K562 (cell line): Measurements from ENCODE around the gene DNAJB6. TPM values are rescaled to one million over a fixed set of nuclear protein-coding genes. Genes with fewer than 3 reads are reported as not detected.

Experiments used
- ARHGAP35 ChIP-seq: fragments of 450-650 bp; IDR thresholded peaks from 2 replicates; pipeline ENCODE4 v1.6.1; 2018; ENCODE audit not compliant: partially characterized antibody
- ATF1 ChIP-seq, 2 experiments: fragments of 450-650 bp in 1 of 2; IDR thresholded peaks; 2 replicates each; pipeline ENCODE4 v1.6.1; 2016; ENCODE audit warnings: missing compliant biosample characterization in 1 of 2, missing genetic modification characterization in 1 of 2
- CBFA2T2 ChIP-seq: fragments of 450-650 bp; conservative IDR thresholded peaks from 2 replicates; pipeline ENCODE4 v1.6.1; 2017; ENCODE audit warnings: mild to moderate bottlenecking
- ERF ChIP-seq: fragments of 450-650 bp; formaldehyde crosslinking; IDR thresholded peaks from 2 replicates; pipeline ENCODE4 v1.4.0; 2020; ENCODE audit warnings: mild to moderate bottlenecking, mixed read lengths
- FOXJ3 ChIP-seq: sonication (generic); formaldehyde crosslinking; IDR thresholded peaks from 2 replicates; pipeline ENCODE4 v1.4.0; 2020; ENCODE audit warnings: mild to moderate bottlenecking, missing genetic modification reagents
- FOXM1 ChIP-seq, 2 experiments: fragments of 450-650 bp in 1 of 2; sonication (generic) in 1 of 2; formaldehyde crosslinking in 1 of 2; IDR thresholded peaks; 2 replicates each; pipeline versions ENCODE4 v1.6.1 to v1.9.0; 2017 to 2022; ENCODE audit warnings: low read depth in 2 of 2, mild to moderate bottlenecking in 2 of 2, missing genetic modification reagents in 1 of 2, moderate library complexity in 1 of 2
- HCFC1 ChIP-seq: IDR thresholded peaks from 2 replicates; pipeline ENCODE4 v1.6.1; 2012; ENCODE audit warnings: low read depth, low read length, improper control_type of control experiment
- HDAC1 ChIP-seq, 2 experiments: fragments of 450-650 bp; IDR thresholded peaks; 2 replicates each; pipeline ENCODE4 v1.6.1; 2016 to 2017; ENCODE audit warnings: inconsistent platforms in 1 of 2, mild to moderate bottlenecking in 1 of 2, moderate library complexity in 1 of 2
- HNRNPLL ChIP-seq: fragments of 200-400 bp; formaldehyde crosslinking; IDR thresholded peaks from 2 replicates; pipeline ENCODE4 v1.6.1; 2017; ENCODE audit warnings: low read length, low read depth, mild to moderate bottlenecking; ENCODE audit not compliant: poor library complexity, severe bottlenecking
- KDM4B ChIP-seq, 2 experiments: fragments of 450-650 bp in 1 of 2; sonication (generic) in 1 of 2; IDR thresholded peaks; 2 replicates each; pipeline ENCODE4 v1.6.1; 2016 to 2017; ENCODE audit warnings: borderline replicate concordance in 2 of 2, antibody characterized with exemption in 1 of 2, low read depth in 1 of 2, mild to moderate bottlenecking in 1 of 2
- MYBL2 ChIP-seq, 2 experiments: fragments of 450-650 bp in 1 of 2; sonication (generic) in 1 of 2; formaldehyde crosslinking in 1 of 2; IDR thresholded peaks; 2 replicates each; pipeline versions ENCODE4 v1.6.1 to v1.8.1; 2017 to 2022; ENCODE audit warnings: borderline replicate concordance in 1 of 2, inconsistent platforms in 1 of 2, low read depth in 1 of 2, mild to moderate bottlenecking in 1 of 2, missing genetic modification reagents in 1 of 2, moderate library complexity in 1 of 2
- PTRF ChIP-seq: fragments of 450-650 bp; IDR thresholded peaks from 2 replicates; pipeline ENCODE4 v1.6.1; 2016; ENCODE audit warnings: mild to moderate bottlenecking, missing genetic modification characterization, missing compliant biosample characterization
- SAFB2 ChIP-seq: fragments of 200-400 bp; formaldehyde crosslinking; IDR thresholded peaks from 2 replicates; pipeline ENCODE4 v1.6.1; 2018; ENCODE audit warnings: borderline replicate concordance, low read length, low read depth, moderate library complexity; ENCODE audit not compliant: severe bottlenecking
- SP2 ChIP-seq: IDR thresholded peaks from 2 replicates; pipeline ENCODE4 v1.6.1; 2011; ENCODE audit warnings: mild to moderate bottlenecking, low read depth, low read length, moderate library complexity; ENCODE audit not compliant: poor library complexity, severe bottlenecking; ENCODE audit errors: extremely low read depth
- TCF3 ChIP-seq: sonication (generic); formaldehyde crosslinking; IDR thresholded peaks from 2 replicates; pipeline ENCODE4 v1.4.0; 2020; ENCODE audit warnings: mild to moderate bottlenecking, missing genetic modification reagents
- TGIF2 ChIP-seq: sonication (generic); formaldehyde crosslinking; IDR thresholded peaks from 2 replicates; pipeline ENCODE4 v1.8.1; 2022; ENCODE audit warnings: mild to moderate bottlenecking, missing genetic modification reagents, moderate library complexity
- ZNF384 ChIP-seq: IDR thresholded peaks from 2 replicates; pipeline ENCODE4 v1.6.1; 2012; ENCODE audit warnings: low read depth, low read length, improper control_type of control experiment
- ZNF583 ChIP-seq: fragments of 250-450 bp; sonication (Bioruptor Pico); IDR thresholded peaks from 2 replicates; pipeline ENCODE4 v1.4.0; 2020
- polyA plus RNA-seq, 8 experiments: library from polyadenylated mRNA; depleted of rRNA in 4 of 8; stranded (reverse) in 5 of 8; unstranded in 3 of 8; fragments of >200 nt; fragmentation: Nextera tagmentation in 2 of 8; fragmentation: Illumina TruSeq in 1 of 8; extraction: Ambion mirVana in 2 of 8; extraction: Trizol in 1 of 8; gene quantifications; 2 replicates each; pipeline versions ENCODE4 v1.2.1 to v1.2.3, GENCODE V29; 2011 to 2014; ENCODE audit warnings: inconsistent platforms in 1 of 8, missing spikeins in 1 of 8
- total RNA-seq, 7 experiments: library from RNA; depleted of rRNA in 6 of 7; stranded (reverse); fragments of >200 nt in 6 of 7; fragmentation: Illumina TruSeq in 2 of 7; extraction: Trizol in 2 of 7; gene quantifications; 2 replicates each; pipeline versions ENCODE4 v1.2.1 to v1.2.3, GENCODE V29; 2011 to 2021; ENCODE audit warnings: low replicate concordance in 1 of 7
- TF ChIP-seq, protein P1 (sequence below): fragments of 250-450 bp; sonication (Bioruptor Pico); IDR thresholded peaks from 2 replicates; pipeline ENCODE4 v1.8.0; 2022; ENCODE audit warnings: moderate library complexity, mild to moderate bottlenecking, inconsistent platforms
- TF ChIP-seq, protein P2 (sequence below): fragments of 250-450 bp; sonication (Bioruptor Pico); IDR thresholded peaks from 2 replicates; pipeline ENCODE4 v1.4.0; 2020; ENCODE audit warnings: mild to moderate bottlenecking, moderate library complexity, borderline replicate concordance
- TF ChIP-seq, protein P3 (sequence below): fragments of 450-650 bp; IDR thresholded peaks from 2 replicates; pipeline ENCODE4 v1.6.1; 2016; ENCODE audit warnings: antibody characterized with exemption

DNAJB6 gene
- total and polyA plus RNA-seq, 9 of the 15 experiments (the other 6 are each of a cell fraction or from before 2014, with no cell fraction given) = 84.5 to 158 (median 135) TPM

DNA sequence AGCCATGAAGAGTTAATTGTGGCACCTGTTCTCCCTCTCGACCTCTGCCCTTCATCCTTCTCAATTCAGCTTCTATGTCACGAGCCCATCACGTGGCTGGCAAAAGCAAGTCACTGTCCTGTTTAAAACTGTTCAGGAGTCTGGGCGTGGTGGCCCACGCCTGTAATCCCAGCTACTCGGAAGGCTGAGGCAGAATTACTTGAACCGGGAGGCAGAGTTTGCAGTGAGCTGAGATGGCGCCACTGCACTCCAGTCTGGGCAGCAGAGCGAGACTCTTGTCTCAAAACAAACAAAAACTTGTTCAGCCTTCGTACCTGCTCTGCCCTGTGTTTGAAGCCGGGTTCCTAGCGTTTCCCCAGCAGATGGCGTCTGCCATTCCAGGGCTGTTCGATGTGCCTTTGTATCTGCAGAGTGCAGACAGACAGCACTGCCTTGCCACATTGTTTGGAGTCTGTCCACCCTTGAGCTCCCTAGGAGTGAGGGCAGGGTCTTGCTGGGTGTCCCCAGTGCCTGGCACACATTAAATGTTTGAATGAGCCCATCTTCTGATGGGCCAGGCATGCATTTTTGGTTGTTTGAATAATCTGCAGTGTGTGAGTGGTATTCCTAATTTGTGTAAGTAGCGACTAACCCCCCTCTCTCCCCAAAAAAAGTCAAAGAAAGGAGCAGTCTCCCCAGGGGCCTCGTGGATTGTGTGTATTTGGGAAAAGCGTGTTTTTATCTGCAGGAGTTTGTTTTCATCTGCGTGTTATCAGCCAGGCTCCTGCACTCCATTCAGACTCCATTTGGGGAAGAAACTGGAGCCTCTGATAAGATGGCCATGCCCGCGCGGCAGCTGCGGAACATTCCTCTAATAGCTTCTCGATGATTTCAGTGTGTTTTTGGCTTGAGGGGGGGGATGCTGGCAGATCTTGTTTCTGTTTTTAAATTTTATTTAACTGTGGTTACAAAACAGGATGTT, 61.2 kb downstream of the DNAJB6 start (continued):
- TF ChIP-seq HNRNPLL (peak; percentile 46), ERF (CRISPR knock-in tag) (no peak), ZNF384 (peak; percentile 24; the same call in 1 of the 2 replicates), HDAC1 (IDR thresholded peaks at IDR 0.05) (peak; percentile 39 to 73; a peak in 2 of 4 replicates), HCFC1 (no peak; the same call in 1 of the 2 replicates), ARHGAP35 (no peak), MYBL2 (IDR thresholded peaks at IDR 0.05; ENCODE audit: low read depth) (no peak), MYBL2 (CRISPR knock-in tag; IDR thresholded peaks at IDR 0.05; ENCODE audit: borderline replicate concordance) (no peak), KDM4B (IDR thresholded peaks at IDR 0.05; ENCODE audit: borderline replicate concordance in 2 of 2, low read depth in 1 of 2) (no peak), SP2 (no peak), ATF1 (CRISPR knock-in tag; IDR thresholded peaks at IDR 0.05) (no peak), ATF1 (tag; IDR thresholded peaks at IDR 0.05) (peak; percentile 74), CBFA2T2 (peak; percentile 96), ZNF583 (CRISPR knock-in tag) (no peak), SAFB2 (no peak), PTRF (tag) (no peak), TCF3 (CRISPR knock-in tag) (peak; percentile 91), FOXJ3 (CRISPR knock-in tag) (no peak), TGIF2 (no peak), FOXM1 (IDR thresholded peaks at IDR 0.05; ENCODE audit: low read depth) (peak; percentile 88), FOXM1 (CRISPR knock-in tag; IDR thresholded peaks at IDR 0.05; ENCODE audit: low read depth) (0 out of 2 replicates have a peak, but pooled peaks have one; percentile 61)
- TF ChIP-seq, protein P1, sequence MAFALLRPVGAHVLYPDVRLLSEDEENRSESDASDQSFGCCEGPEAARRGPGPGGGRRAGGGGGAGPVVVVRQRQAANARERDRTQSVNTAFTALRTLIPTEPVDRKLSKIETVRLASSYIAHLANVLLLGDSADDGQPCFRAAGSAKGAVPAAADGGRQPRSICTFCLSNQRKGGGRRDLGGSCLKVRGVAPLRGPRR (CRISPR knock-in tag) = no peak
- TF ChIP-seq, protein P2, sequence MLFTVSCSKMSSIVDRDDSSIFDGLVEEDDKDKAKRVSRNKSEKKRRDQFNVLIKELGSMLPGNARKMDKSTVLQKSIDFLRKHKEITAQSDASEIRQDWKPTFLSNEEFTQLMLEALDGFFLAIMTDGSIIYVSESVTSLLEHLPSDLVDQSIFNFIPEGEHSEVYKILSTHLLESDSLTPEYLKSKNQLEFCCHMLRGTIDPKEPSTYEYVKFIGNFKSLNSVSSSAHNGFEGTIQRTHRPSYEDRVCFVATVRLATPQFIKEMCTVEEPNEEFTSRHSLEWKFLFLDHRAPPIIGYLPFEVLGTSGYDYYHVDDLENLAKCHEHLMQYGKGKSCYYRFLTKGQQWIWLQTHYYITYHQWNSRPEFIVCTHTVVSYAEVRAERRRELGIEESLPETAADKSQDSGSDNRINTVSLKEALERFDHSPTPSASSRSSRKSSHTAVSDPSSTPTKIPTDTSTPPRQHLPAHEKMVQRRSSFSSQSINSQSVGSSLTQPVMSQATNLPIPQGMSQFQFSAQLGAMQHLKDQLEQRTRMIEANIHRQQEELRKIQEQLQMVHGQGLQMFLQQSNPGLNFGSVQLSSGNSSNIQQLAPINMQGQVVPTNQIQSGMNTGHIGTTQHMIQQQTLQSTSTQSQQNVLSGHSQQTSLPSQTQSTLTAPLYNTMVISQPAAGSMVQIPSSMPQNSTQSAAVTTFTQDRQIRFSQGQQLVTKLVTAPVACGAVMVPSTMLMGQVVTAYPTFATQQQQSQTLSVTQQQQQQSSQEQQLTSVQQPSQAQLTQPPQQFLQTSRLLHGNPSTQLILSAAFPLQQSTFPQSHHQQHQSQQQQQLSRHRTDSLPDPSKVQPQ = no peak; the same call in 1 of the 2 replicates
- TF ChIP-seq, protein P3, sequence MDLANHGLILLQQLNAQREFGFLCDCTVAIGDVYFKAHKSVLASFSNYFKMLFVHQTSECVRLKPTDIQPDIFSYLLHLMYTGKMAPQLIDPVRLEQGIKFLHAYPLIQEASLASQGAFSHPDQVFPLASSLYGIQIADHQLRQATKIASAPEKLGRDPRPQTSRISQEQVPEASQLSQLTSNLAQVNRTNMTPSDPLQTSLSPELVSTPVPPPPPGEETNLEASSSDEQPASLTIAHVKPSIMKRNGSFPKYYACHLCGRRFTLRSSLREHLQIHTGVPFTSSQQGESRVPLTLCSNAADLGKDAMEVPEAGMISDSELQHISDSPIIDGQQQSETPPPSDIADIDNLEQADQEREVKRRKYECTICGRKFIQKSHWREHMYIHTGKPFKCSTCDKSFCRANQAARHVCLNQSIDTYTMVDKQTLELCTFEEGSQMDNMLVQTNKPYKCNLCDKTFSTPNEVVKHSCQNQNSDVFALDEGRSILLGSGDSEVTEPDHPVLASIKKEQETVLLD = no peak; the same call in 1 of the 2 replicates
